Esophagus muscularis mucosa (tissue), 4 donors: ENCODE results near the gene CDK4. TPM values are rescaled to one million over a fixed set of nuclear protein-coding genes. Genes with fewer than 3 reads are reported as not detected.

ENCODE experiments used
- DNase-seq: peaks from one replicate; pipeline ENCODE4 v3.0.0-alpha.2; 2017; ENCODE audit errors: extremely low spot score
- H3K27ac ChIP-seq, 4 donors: fragments of 200-600 bp; sonication (generic); replicated peaks in 1 of 4; 1 replicate in 3 of 4; 2 replicates in 1 of 4; pipeline ENCODE4 v1.5.1; 2016 to 2019; ENCODE audit warnings: mild to moderate bottlenecking in 1 of 4
- H3K27me3 ChIP-seq, 4 donors: fragments of 200-600 bp; sonication (generic); one replicate each; pipeline versions ENCODE4 v1.5.1 to v1.6.0; 2016 to 2019
- H3K36me3 ChIP-seq, 4 donors: fragments of 200-600 bp; sonication (generic); one replicate each; pipeline ENCODE4 v1.5.1; 2016 to 2019
- H3K4me1 ChIP-seq, 4 donors: fragments of 200-600 bp; sonication (generic); one replicate each; pipeline ENCODE4 v1.5.1; 2016 to 2019
- H3K4me3 ChIP-seq, 4 donors: fragments of 200-600 bp; sonication (generic); 1 replicate in 2 of 4; 2 replicates in 2 of 4; pipeline ENCODE4 v1.5.1; 2016 to 2019; ENCODE audit warnings: mild to moderate bottlenecking in 4 of 4, moderate library complexity in 1 of 4
- H3K9me3 ChIP-seq, 4 donors: fragments of 200-600 bp; sonication (generic); 1 replicate in 3 of 4; 2 replicates in 1 of 4; pipeline ENCODE4 v1.5.1; 2016 to 2019
- EP300 ChIP-seq: sonication (generic); formaldehyde crosslinking; IDR thresholded peaks from one replicate; pipeline ENCODE4 v1.6.1; 2017; ENCODE audit warnings: antibody characterized with exemption
- POLR2A ChIP-seq: fragments of 450-650 bp; IDR thresholded peaks from one replicate; pipeline ENCODE4 v1.6.1; 2017; ENCODE audit warnings: antibody characterized with exemption, moderate library complexity, mild to moderate bottlenecking, low read depth
- POLR2AphosphoS5 ChIP-seq, 2 donors: sonication (generic); formaldehyde crosslinking; IDR thresholded peaks; one replicate each; pipeline ENCODE4 v1.6.1; 2017; ENCODE audit warnings: antibody characterized with exemption in 2 of 2
- WGBS: methylation state at CpG from one replicate; pipeline ENCODE4 v1.1.5; 2018; 5-methylcytosine and 5-hydroxymethylcytosine counted together
- intact Hi-C: fragments of 100-400 bp; cut with DNase I; formaldehyde crosslinking; loops from one replicate; pipeline ENCODE4 v1.15.1; 2023
- total RNA-seq, 4 donors: library from RNA; depleted of rRNA; stranded (reverse); fragments of >200 nt; gene quantifications; one replicate each; pipeline versions ENCODE4 v1.1.0 to v1.2.1, GENCODE V29; 2016
- TF ChIP-seq, protein P1 (sequence below), 3 experiments: fragments of 200-600 bp in 2 of 3; fragments of 450-650 bp in 1 of 3; sonication (generic) in 2 of 3; IDR thresholded peaks; one replicate each; pipeline ENCODE4 v1.5.1; 2017 to 2019; ENCODE audit warnings: antibody characterized with exemption in 3 of 3, mild to moderate bottlenecking in 2 of 3, moderate library complexity in 1 of 3

Gene CDK4
- total RNA-seq, 4 donors from 2014 or later = 43.6 to 85.7 (median 71.3) TPM

DNA sequence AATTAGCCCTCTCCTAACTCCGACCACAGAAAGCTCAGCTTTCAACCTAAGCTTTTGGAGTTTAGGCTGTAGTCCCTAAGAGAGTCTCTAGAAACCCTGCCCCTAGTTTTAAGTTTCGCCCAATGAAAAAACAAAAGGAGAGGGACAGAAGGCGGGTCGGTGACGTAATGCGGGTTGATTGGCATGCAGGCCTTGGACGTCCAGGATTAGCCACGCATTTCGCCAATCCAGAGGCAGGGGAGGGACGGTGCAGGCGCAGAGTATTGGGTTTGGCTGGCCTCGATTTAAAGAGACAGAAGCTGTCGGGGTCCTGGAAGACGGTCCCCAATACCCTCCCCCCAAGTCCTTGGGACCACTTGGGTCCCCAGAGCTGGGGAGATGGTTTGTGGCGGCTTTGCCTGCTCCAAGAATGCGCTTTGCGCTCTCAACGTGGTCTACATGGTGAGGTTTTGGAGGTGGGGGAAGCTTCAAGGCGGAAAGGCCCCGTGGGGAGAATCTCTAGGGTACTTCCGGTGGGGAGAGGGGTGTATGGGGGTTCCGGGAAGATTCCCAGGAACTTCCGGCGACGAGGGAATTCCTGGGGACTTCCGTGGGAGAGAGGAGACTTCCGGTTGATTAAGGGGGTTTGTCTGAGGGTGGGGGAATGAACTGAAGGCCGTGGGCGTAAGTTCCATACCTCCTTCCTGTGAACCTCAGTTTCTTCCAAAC, 7.2 kb downstream of the CDK4 start, which contains the start of gene TSPAN31:
Gene TSPAN31, plus strand, starts transcription at position 263 of the 708 bp plus-strand sequence. Its CDS starts 116 bp downstream, at position 379.
- peak within 1 kb of the TSS; percentile 91 to 99 (median 96) for H3K27ac ChIP-seq
- no peaks in the 10 kb centered on the region for H3K9me3 ChIP-seq
- peak within 1 kb of the TSS; percentile 73 to 96 (median 86) for H3K4me3 ChIP-seq
- WGBS = under 1% methylated on average over 27 of the region's 29 CpGs
- intact Hi-C loops = no loop called here
- peak; percentile 99 for DNase-seq
- H3K36me3 ChIP-seq = peaks cover 31 to 37% (median 37%) of the 10 kb centered on the region in 4 donors
- H3K4me1 ChIP-seq = peaks cover 5 to 24% (median 17%) of the 10 kb centered on the region in 4 donors
- TF ChIP-seq EP300 (no peak), POLR2A (no peak), POLR2AphosphoS5 (IDR thresholded peaks at IDR 0.05) (peak; percentile 91 to 92)
- peaks cover 0 to 25% (median 2%) of the 10 kb centered on the region in 4 donors for H3K27me3 ChIP-seq

DNA sequence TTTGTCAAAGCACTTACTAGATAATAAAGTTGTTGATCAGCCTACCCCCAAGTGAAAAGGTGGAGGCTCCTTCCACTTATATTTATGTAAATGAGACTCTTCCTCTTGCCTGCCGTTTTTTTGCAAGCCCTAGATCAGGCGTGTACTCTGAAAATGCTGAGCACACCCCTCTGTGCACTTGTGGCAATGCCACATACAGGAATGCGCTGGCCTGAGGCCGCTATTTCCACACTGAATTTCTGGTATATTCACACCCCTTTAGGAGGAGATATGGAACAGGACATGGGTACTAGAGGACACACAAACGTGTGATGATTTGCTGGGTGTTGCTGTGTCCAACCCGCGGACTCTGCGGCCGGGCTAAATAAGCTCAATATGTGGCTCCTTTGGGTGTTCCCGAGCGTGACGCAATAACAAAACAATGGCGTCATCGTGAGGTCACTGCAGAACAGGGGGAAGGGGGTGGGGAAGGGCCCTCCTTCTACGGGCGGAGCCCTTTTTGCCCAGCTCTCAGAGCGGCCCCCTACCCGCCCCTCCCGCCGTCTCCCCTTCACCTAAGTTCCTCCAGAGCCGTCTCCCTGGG, 7.8 kb downstream of the CDK4 start:
- intact Hi-C loops = no loop called here

DNA sequence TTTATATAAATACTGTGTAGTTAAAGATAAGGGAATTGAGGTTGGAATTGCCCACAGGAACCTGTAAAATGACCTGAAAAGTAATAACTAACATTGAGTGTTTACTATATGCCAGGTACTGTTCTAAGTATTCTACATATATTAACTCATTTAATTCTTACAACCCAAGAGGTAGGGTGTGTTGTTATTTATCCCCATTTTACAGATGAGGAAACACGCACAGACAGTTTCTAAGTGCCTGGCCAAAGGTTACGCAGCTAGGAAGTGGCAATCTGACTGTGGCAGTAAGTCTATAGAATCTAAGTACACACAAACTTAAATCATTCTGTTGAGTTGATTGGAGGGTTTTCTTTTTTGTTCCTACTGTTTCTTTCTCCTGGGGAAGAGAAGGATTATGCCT, 8.3 kb downstream of the CDK4 start:
- Histone ChIP-seq H3K27ac (peak overlapping the region in 3 of 4 donors; percentile 91 to 99 (median 98)), H3K27me3 (peaks cover 0 to 37% (median 11%) of the 10 kb centered on the region in 4 donors), H3K36me3 (peaks cover 20 to 26% (median 26%) of the 10 kb centered on the region in 4 donors), H3K9me3 (no peaks in the 10 kb centered on the region), H3K4me3 (no peak overlapping the region), H3K4me1 (peaks cover 8 to 30% (median 21%) of the 10 kb centered on the region in 4 donors)
- TF ChIP-seq, protein P1, sequence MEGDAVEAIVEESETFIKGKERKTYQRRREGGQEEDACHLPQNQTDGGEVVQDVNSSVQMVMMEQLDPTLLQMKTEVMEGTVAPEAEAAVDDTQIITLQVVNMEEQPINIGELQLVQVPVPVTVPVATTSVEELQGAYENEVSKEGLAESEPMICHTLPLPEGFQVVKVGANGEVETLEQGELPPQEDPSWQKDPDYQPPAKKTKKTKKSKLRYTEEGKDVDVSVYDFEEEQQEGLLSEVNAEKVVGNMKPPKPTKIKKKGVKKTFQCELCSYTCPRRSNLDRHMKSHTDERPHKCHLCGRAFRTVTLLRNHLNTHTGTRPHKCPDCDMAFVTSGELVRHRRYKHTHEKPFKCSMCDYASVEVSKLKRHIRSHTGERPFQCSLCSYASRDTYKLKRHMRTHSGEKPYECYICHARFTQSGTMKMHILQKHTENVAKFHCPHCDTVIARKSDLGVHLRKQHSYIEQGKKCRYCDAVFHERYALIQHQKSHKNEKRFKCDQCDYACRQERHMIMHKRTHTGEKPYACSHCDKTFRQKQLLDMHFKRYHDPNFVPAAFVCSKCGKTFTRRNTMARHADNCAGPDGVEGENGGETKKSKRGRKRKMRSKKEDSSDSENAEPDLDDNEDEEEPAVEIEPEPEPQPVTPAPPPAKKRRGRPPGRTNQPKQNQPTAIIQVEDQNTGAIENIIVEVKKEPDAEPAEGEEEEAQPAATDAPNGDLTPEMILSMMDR (IDR thresholded peaks at IDR 0.05) = no peak
- TF ChIP-seq POLR2AphosphoS5 (IDR thresholded peaks at IDR 0.05) = no peak
- no peak for TF ChIP-seq EP300
- TF ChIP-seq POLR2A = no peak
- 82% methylated on average over 2 of the region's 2 CpGs for WGBS
- intact Hi-C loops = no loop called here
- no peak for DNase-seq

More for the DNA sequence above, 7.8 kb downstream of the CDK4 start:
- Histone ChIP-seq H3K27ac (peak overlapping the region; percentile 91 to 99 (median 96)), H3K9me3 (no peaks in the 10 kb centered on the region), H3K4me1 (peaks cover 5 to 25% (median 17%) of the 10 kb centered on the region in 4 donors), H3K27me3 (peaks cover 0 to 32% (median 6%) of the 10 kb centered on the region in 4 donors), H3K36me3 (peaks cover 24 to 31% (median 31%) of the 10 kb centered on the region in 4 donors), H3K4me3 (peak overlapping the region; percentile 73 to 96 (median 86))
- WGBS = 7% methylated on average over 20 of the region's 21 CpGs
- peak; percentile 95 for DNase-seq
- TF ChIP-seq, protein P1 (IDR thresholded peaks at IDR 0.05) = no peak
- TF ChIP-seq POLR2A = no peak
- no peak for TF ChIP-seq POLR2AphosphoS5 (IDR thresholded peaks at IDR 0.05)
- peak; percentile 6 for TF ChIP-seq EP300

DNA sequence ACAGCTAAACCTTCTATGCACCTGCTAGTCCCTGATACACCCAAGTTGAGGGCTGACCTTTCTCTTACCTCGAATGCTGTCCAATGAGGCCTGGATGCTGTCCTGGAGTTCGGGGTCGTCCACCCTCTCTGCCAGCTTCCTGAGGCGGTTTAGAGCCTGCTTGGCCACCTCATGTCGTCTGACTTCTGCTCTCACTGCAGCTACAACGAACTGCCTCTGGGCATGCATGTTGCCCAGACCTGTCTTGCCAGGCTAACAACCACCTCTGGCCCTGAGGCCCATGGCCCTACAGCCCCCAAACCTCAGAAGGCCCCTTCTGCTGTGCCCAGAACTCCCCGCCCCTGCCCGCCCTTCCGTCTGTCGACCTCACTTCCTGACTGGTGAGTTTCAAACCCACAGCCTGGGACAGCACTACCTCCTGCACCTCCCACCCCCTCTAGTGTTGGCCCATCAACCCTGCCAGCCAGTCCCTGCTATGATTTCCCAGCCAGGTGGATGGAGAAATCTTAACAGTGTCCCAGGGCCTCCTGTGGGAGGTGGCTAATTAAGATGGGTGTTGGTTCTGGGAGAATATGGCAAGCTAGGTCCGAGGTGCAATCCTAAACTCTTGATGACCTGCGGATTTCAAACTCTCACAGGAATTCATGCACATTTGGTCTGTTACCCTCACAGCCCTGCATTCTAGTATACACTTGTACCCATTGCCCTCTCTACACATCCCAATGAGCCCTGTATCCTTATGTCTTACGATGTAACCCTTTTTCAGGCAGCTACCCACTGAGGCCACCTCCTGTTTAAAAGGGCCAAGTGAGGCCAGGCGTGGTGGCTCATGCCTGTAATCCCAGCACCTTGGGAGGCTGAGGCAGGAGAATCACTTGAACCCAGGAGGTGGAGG, 10.0 kb downstream of the CDK4 start:
- no peaks in the 10 kb centered on the region for H3K9me3 ChIP-seq
- H3K4me1 ChIP-seq = peaks cover 25 to 47% (median 38%) of the 10 kb centered on the region in 4 donors
- no peak for DNase-seq
- peak overlapping the region; percentile 15 to 38 (median 29) for H3K4me3 ChIP-seq
- H3K27me3 ChIP-seq = peaks cover 7 to 54% (median 27%) of the 10 kb centered on the region in 4 donors
- intact Hi-C loops = no loop called here
- TF ChIP-seq POLR2AphosphoS5 (IDR thresholded peaks at IDR 0.05) (no peak), EP300 (no peak), POLR2A (no peak)
- TF ChIP-seq, protein P1 (IDR thresholded peaks at IDR 0.05) = no peak
- peak overlapping the region in 1 of 4 donors; percentile 9 for H3K27ac ChIP-seq
- 74% methylated on average over 5 of the region's 14 CpGs for WGBS
- H3K36me3 ChIP-seq = peaks cover 6 to 9% (median 9%) of the 10 kb centered on the region in 4 donors
